Brain microvascular endothelial cell (primary cell): ENCODE results near the gene PTGER2.

ENCODE experiments used
- DNase-seq: peaks from one replicate; pipeline ENCODE4 v3.0.0-alpha.2; 2020
- H3K27ac ChIP-seq: fragments of 250-450 bp; sonication (Bioruptor Pico); 2 replicates; pipeline ENCODE4 v1.5.1; 2020; ENCODE audit warnings: mild to moderate bottlenecking, moderate library complexity
- H3K27me3 ChIP-seq: fragments of 250-450 bp; sonication (Bioruptor Pico); replicated peaks from 2 replicates; pipeline ENCODE4 v1.5.1; 2020; ENCODE audit warnings: mild to moderate bottlenecking
- H3K36me3 ChIP-seq: fragments of 250-450 bp; sonication (Bioruptor Pico); replicated peaks from 2 replicates; pipeline ENCODE4 v1.5.1; 2020; ENCODE audit warnings: mild to moderate bottlenecking
- H3K4me3 ChIP-seq: 2 replicates; pipeline ENCODE4 v1.5.1; 2011; ENCODE audit warnings: low read depth, mild to moderate bottlenecking, control low read depth, low read length, moderate library complexity
- in situ Hi-C: cut with HindIII; loops from 2 replicates; pipeline ENCODE4 v1.10.0; 2017; ENCODE audit warnings: low sequenced_read_pairs, low pct_ligation_motif_present
- TF ChIP-seq, protein P1 (sequence below): IDR thresholded peaks from 2 replicates; pipeline ENCODE4 v1.5.1; 2011; ENCODE audit warnings: low read depth, mild to moderate bottlenecking, moderate library complexity, low read length, control low read depth, inconsistent platforms; ENCODE audit errors: missing control alignments

The PTGER2 gene

DNA sequence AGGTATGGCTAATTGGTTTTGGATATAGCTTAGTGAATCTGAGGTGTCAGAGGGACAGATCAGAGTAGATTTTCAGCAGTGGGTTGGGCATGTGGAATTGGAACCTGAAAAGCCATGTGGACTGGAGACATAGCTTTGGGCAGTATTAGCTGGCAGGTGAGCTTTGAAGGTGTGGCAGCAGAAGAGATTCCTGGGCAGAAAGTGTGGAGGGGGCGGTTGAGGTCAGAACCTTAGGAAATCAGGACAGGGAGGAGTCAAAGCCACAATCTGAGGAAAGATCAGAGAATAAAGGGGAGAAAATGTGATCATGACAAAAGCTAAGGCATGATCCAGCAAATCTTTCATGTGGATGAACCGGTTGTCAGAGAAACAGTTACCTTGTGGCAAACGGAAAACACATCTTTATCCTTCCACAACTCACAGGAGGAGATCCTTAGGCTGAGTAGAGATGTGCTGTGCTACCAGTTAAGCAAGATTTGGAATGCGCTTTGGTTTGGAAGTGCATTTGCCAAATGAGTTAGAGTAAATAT is 56.4 kb downstream of the PTGER2 start:
- in situ Hi-C loops = no loop called here
- H3K4me3 ChIP-seq = no peak overlapping the region
- no peaks in the 10 kb centered on the region for H3K36me3 ChIP-seq
- no peak overlapping the region for H3K27ac ChIP-seq
- no peak for DNase-seq
- no peaks in the 10 kb centered on the region for H3K27me3 ChIP-seq
- TF ChIP-seq, protein P1, sequence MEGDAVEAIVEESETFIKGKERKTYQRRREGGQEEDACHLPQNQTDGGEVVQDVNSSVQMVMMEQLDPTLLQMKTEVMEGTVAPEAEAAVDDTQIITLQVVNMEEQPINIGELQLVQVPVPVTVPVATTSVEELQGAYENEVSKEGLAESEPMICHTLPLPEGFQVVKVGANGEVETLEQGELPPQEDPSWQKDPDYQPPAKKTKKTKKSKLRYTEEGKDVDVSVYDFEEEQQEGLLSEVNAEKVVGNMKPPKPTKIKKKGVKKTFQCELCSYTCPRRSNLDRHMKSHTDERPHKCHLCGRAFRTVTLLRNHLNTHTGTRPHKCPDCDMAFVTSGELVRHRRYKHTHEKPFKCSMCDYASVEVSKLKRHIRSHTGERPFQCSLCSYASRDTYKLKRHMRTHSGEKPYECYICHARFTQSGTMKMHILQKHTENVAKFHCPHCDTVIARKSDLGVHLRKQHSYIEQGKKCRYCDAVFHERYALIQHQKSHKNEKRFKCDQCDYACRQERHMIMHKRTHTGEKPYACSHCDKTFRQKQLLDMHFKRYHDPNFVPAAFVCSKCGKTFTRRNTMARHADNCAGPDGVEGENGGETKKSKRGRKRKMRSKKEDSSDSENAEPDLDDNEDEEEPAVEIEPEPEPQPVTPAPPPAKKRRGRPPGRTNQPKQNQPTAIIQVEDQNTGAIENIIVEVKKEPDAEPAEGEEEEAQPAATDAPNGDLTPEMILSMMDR = no peak

DNA sequence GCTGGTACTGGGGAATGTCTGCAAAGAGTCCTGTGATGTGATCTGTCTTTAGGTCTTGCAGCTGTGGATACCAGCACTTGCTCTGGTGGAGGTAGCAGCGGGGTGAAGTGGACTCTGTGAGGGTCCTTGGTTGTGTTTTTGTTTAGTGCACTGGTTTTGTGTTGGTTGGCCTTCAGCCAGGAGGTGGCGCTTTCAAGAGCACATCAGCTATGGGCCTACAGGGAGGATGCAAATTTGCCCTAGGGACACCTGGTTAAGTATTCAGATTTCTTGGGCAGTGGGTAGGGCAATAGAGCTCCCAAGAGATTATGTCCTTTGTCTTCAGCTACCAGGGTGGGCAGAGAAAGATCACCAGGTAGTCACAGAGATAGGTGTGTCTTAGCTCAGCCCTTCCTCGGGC is 63.8 kb downstream of the PTGER2 start:
- H3K36me3 ChIP-seq = no peaks in the 10 kb centered on the region
- H3K4me3 ChIP-seq = no peak overlapping the region
- in situ Hi-C loops = no loop called here
- DNase-seq = no peak
- TF ChIP-seq, protein P1 = no peak
- H3K27me3 ChIP-seq = no peaks in the 10 kb centered on the region
- H3K27ac ChIP-seq = no peak overlapping the region
